Measurements from ENCODE around the gene CHRM3. TPM values are rescaled to one million over a fixed set of nuclear protein-coding genes. Genes with fewer than 3 reads are reported as not detected.
A peak's percentile ranks its signal among the peaks of the same experiment; 100 is the strongest.
"Not testable (repeated sequence)": the region's sequence is repeated elsewhere in the genome, so short reads cannot be mapped to it uniquely, and the experiment has no call there.

CHRM3 gene
- total and polyA plus RNA-seq, 5 experiments from 2014 or later = 0.22 to 2.0 (median 0.63) TPM

- H3K4me1 Mint-ChIP-seq, H3K4me3 Mint-ChIP-seq, H3K9me3 Mint-ChIP-seq, H3K27ac Mint-ChIP-seq, POLR2A ChIA-PET, DNase-seq, ATAC-seq: not testable (repeated sequence)
- H3K27me3 Mint-ChIP-seq = peaks cover 6 to 21% (median 9%) of the 10 kb centered on the region in 5 donors
- peaks cover 0 to 10% (median 0%) of the 10 kb centered on the region in 3 donors for H3K36me3 Mint-ChIP-seq
Observed at GRCh38 chr1:239370869-239371268, 15.5 kb upstream of the CHRM3 start.

DNA sequence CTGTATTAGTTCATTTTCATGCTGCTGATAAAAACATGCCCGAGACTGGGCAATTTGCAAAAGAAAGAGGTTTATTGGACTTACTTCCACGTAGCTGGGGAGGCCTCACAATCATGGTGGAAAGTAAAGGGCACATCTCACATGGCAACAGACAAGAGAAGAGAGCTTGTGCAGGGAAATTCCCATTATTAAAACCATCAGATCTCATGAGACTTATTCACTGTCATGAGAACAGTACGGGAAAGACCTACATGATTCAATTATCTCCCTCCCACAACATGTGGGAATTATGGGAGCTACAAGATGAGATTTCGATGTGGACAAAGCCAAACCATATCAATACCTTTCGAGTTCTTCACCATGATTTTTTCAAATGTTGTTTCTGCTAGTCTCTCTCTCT, 3.7 kb upstream of the CHRM3 start:
- ATAC-seq = no peak
- no peak for DNase-seq
- Mint-ChIP-seq H3K4me3 (no peak overlapping the region), H3K9me3 (no peaks in the 10 kb centered on the region), H3K4me1 (peaks cover 6 to 19% (median 17%) of the 10 kb centered on the region in 4 donors), H3K27me3 (peaks cover 15 to 53% (median 35%) of the 10 kb centered on the region in 5 donors), H3K27ac (no peak overlapping the region), H3K36me3 (no peaks in the 10 kb centered on the region)
- POLR2A ChIA-PET = no interaction called here

DNA sequence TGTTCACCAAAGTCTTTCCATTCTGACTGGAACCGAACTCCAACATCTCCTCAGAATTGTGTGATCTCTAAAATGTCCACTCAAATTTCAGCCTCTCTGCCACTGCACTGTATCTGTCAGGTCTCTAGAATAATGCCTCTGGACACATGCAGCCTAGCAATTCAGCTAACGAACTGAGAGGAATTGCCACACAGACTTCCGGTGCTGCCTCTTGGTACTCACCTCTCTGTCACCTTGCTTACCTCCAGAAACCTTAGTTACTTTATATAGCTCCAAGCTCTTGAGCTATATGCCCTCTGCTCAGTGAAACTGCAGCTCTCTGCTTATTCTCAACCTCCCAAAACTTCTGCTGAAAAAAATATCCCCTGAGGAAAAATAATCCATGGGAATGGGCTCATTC, 2.7 kb upstream of the CHRM3 start:
- peaks cover 6 to 28% (median 25%) of the 10 kb centered on the region in 4 donors for H3K4me1 Mint-ChIP-seq
- H3K9me3 Mint-ChIP-seq = no peaks in the 10 kb centered on the region
- ATAC-seq (no peak), DNase-seq (no peak)
- no peak overlapping the region for H3K27ac Mint-ChIP-seq
- peaks cover 22 to 58% (median 42%) of the 10 kb centered on the region in 5 donors for H3K27me3 Mint-ChIP-seq
- POLR2A ChIA-PET = no interaction called here
- H3K36me3 Mint-ChIP-seq = no peaks in the 10 kb centered on the region
- H3K4me3 Mint-ChIP-seq = no peak overlapping the region

DNA sequence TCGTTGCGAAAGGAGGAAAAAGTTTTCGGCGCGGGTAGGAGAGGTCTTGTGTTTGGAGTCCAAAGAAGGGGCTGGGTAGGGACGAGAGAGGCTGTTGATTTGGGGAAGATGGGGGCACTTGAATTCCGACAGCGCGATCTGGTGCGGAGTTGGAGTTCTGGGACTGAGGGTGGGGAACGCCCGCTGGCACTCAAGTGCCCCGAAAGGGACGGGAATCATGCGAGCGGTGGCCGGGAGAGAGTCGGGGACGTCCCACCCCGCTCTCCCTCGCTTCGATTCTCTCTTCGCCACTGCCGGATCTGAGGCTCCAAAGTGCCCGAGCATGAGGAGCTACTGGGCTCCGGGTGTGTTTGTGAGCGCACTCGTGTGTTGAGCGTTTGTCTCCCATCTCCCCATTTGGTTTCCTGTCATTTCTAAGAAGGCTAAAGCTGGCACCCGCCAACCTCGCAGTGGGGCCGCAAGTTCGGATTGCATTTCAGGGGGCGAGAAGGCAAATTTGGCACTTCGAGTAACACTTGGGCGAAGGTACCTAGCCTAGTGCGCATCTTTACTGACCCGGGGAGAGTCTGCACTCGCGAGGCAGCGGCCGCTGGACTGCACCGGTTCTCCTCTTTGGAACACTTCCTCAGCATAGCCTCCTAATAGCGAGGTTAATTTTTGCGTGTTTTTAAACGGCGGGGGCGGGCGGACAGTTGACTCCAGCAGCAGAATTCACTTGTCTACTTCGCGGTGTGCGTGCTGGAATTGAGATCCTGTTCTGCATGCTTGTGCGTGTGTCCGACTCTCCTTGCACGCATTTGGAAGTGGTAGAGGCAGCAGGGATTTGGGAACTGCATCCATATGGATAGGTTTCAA, 1.2 kb downstream of the CHRM3 start:
- H3K9me3 Mint-ChIP-seq = peaks cover 0 to 4% (median 0%) of the 10 kb centered on the region in 9 donors
- H3K4me1 Mint-ChIP-seq = peaks cover 10 to 32% (median 29%) of the 10 kb centered on the region in 4 donors
- peak overlapping the region; percentile 43 to 90 (median 73) for H3K4me3 Mint-ChIP-seq
- no peak overlapping the region for H3K27ac Mint-ChIP-seq
- peaks cover 0 to 5% (median 0%) of the 10 kb centered on the region in 3 donors for H3K36me3 Mint-ChIP-seq
- ATAC-seq (no peak), DNase-seq (peak in 1 of 10 donors; percentile 11)
- H3K27me3 Mint-ChIP-seq = peaks cover 30 to 79% (median 64%) of the 10 kb centered on the region in 5 donors
- POLR2A ChIA-PET = no interaction called here

DNA sequence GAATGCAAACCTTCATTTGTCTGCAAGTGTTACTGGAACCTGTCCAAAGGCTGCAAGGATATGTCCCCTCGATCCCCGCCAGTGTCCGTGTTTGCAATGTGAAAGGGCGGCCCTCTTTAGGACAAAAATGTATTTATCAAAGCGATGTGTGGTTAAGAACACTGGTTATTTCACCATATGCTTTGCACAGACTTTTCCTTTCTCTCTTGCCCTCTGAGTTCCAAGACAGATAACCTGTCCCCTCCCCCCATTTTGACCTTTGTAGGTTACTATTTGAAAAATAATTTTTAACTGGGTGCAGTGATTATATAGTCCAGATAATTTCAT, 1.8 kb downstream of the CHRM3 start:
- peaks cover 10 to 32% (median 29%) of the 10 kb centered on the region in 4 donors for H3K4me1 Mint-ChIP-seq
- DNase-seq (no peak), ATAC-seq (no peak)
- peak overlapping the region in 9 of 10 donors; percentile 43 to 90 (median 67) for H3K4me3 Mint-ChIP-seq
- peaks cover 0 to 6% (median 0%) of the 10 kb centered on the region in 9 donors for H3K9me3 Mint-ChIP-seq
- POLR2A ChIA-PET = no interaction called here
- H3K27me3 Mint-ChIP-seq = peaks cover 30 to 75% (median 63%) of the 10 kb centered on the region in 5 donors
- H3K27ac Mint-ChIP-seq = no peak overlapping the region
- H3K36me3 Mint-ChIP-seq = peaks cover 0 to 5% (median 0%) of the 10 kb centered on the region in 3 donors

- Mint-ChIP-seq H3K27ac (no peak overlapping the region), H3K36me3 (peaks cover 0 to 5% (median 0%) of the 10 kb centered on the region in 3 donors), H3K9me3 (peaks cover 0 to 6% (median 0%) of the 10 kb centered on the region in 9 donors), H3K4me3 (peak overlapping the region in 5 of 10 donors; percentile 63 to 80 (median 74)), H3K4me1 (peaks cover 10 to 32% (median 29%) of the 10 kb centered on the region in 4 donors), H3K27me3 (peaks cover 30 to 71% (median 59%) of the 10 kb centered on the region in 5 donors)
- POLR2A ChIA-PET = no interaction called here
- no peak for ATAC-seq
- no peak for DNase-seq
Observed at GRCh38 chr1:239388578-239388977, 2.2 kb downstream of the CHRM3 start.

DNA sequence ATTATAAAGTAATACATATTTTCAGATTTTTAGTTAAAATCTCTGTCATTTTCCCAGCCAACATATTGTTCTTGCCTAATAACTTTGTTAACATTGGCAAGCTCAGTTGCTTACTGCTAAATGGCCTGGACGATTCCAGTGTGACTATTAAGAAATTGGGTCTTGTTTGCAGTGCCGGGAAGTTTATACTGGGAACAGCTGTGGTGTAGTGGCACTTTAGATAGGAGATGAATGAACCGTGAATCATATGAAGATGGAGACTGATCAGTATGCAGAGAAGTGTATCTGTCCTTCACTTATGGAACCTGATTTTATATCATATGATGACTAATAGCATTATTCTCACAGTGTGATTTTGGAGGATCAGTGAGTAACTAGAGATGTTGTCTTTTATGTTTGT, 3.3 kb downstream of the CHRM3 start:
- ATAC-seq (no peak), DNase-seq (no peak)
- H3K36me3 Mint-ChIP-seq = peaks cover 0 to 5% (median 0%) of the 10 kb centered on the region in 3 donors
- H3K9me3 Mint-ChIP-seq = peaks cover 0 to 6% (median 0%) of the 10 kb centered on the region in 9 donors
- POLR2A ChIA-PET = no interaction called here
- H3K4me1 Mint-ChIP-seq = peaks cover 10 to 32% (median 29%) of the 10 kb centered on the region in 4 donors
- peaks cover 29 to 71% (median 57%) of the 10 kb centered on the region in 5 donors for H3K27me3 Mint-ChIP-seq
- H3K4me3 Mint-ChIP-seq = no peak overlapping the region
- no peak overlapping the region for H3K27ac Mint-ChIP-seq

DNA sequence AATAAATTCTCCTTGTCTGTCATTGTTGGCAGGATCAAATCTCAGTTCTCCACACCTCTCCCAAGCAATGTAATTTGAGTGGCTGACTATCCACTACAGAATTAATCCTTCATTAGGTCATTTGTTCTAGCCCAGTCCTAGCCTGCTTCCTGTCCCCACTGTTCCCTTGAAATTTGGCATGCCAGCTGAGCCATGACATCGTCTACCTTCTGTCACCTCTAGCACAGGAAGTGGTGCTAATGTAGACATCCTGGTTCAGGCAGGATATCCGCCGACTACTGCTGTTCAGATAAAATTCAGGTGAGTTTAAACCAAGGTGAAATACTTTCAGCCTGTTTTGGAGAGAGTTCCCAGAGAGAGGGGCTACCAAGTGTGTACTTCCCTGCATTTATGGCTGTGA, 5.9 kb downstream of the CHRM3 start:
- Mint-ChIP-seq H3K4me3 (no peak overlapping the region), H3K36me3 (peaks cover 0 to 5% (median 0%) of the 10 kb centered on the region in 3 donors), H3K9me3 (peaks cover 0 to 6% (median 0%) of the 10 kb centered on the region in 9 donors), H3K27ac (no peak overlapping the region), H3K27me3 (peaks cover 28 to 65% (median 44%) of the 10 kb centered on the region in 5 donors), H3K4me1 (peaks cover 4 to 17% (median 15%) of the 10 kb centered on the region in 4 donors)
- no peak for DNase-seq
- POLR2A ChIA-PET = no interaction called here
- no peak for ATAC-seq

- Mint-ChIP-seq H3K27me3 (peaks cover 22 to 47% (median 28%) of the 10 kb centered on the region in 5 donors), H3K27ac (no peak overlapping the region)
Observed at GRCh38 chr1:239394107-239394506, 7.7 kb downstream of the CHRM3 start.

GRCh38 chr1:239413916-239414315, 27.5 kb downstream of the CHRM3 start:
- DNase-seq = no peak
- H3K4me1 Mint-ChIP-seq = no peaks in the 10 kb centered on the region
- H3K27ac Mint-ChIP-seq = peak overlapping the region in 1 of 10 donors; percentile 32
- H3K4me3 Mint-ChIP-seq = no peak overlapping the region
- no peaks in the 10 kb centered on the region for H3K27me3 Mint-ChIP-seq
- H3K9me3 Mint-ChIP-seq = peaks cover 0 to 10% (median 0%) of the 10 kb centered on the region in 9 donors
- H3K36me3 Mint-ChIP-seq = no peaks in the 10 kb centered on the region
- ATAC-seq = no peak
- POLR2A ChIA-PET = no interaction called here

More at GRCh38 chr1:239394107-239394506, 7.7 kb downstream of the CHRM3 start:
- H3K9me3 Mint-ChIP-seq = peaks cover 0 to 6% (median 0%) of the 10 kb centered on the region in 9 donors
- no peak for ATAC-seq
- DNase-seq = no peak
- H3K36me3 Mint-ChIP-seq = peaks cover 0 to 5% (median 0%) of the 10 kb centered on the region in 3 donors
- H3K4me1 Mint-ChIP-seq = peaks cover 2 to 5% (median 4%) of the 10 kb centered on the region in 4 donors
- H3K4me3 Mint-ChIP-seq = no peak overlapping the region
- POLR2A ChIA-PET = no interaction called here

- H3K4me1 Mint-ChIP-seq = no peaks in the 10 kb centered on the region
- H3K27ac Mint-ChIP-seq = no peak overlapping the region
- peaks cover 0 to 5% (median 0%) of the 10 kb centered on the region in 9 donors for H3K9me3 Mint-ChIP-seq
- no peaks in the 10 kb centered on the region for H3K36me3 Mint-ChIP-seq
- DNase-seq (no peak), ATAC-seq (no peak)
- POLR2A ChIA-PET = no interaction called here
- no peak overlapping the region for H3K4me3 Mint-ChIP-seq
- H3K27me3 Mint-ChIP-seq = no peaks in the 10 kb centered on the region
Observed at GRCh38 chr1:239417221-239417620, 30.9 kb downstream of the CHRM3 start.

DNA sequence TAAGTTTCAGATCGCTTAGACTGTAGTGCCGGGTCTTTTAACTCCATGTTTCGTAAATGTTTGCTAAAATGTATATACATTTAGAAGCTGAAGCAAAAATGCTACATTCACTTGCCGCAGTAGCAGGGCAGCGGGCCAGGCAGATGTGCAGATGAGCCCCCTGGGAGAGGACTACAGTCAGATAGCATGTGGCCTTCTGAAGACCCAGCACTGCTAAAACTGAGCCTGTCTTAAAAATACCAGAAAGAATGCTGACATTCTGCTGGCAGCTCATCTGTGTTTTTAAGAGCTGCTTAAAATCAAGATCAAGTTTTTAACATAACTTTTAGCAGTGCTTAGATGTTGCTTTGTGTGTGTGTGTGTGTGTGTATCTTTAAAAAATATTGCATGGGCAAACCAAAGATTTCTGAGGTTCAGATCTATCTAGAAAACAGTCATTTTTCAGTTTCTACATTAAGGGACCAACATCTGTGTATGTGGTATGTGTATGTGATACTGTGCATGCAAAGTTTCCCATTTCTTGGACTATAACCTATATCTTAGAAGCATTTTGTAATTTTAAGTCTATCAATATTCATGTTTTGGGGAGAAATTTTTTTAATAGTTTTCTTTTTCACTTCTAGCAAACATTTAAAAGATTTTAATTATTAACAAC, 31.7 kb downstream of the CHRM3 start:
- Mint-ChIP-seq H3K4me3 (no peak overlapping the region), H3K27ac (no peak overlapping the region), H3K4me1 (no peaks in the 10 kb centered on the region), H3K36me3 (no peaks in the 10 kb centered on the region), H3K27me3 (no peaks in the 10 kb centered on the region), H3K9me3 (peaks cover 0 to 2% (median 0%) of the 10 kb centered on the region in 9 donors)
- DNase-seq (no peak), ATAC-seq (no peak)
- POLR2A ChIA-PET = no interaction called here

DNA sequence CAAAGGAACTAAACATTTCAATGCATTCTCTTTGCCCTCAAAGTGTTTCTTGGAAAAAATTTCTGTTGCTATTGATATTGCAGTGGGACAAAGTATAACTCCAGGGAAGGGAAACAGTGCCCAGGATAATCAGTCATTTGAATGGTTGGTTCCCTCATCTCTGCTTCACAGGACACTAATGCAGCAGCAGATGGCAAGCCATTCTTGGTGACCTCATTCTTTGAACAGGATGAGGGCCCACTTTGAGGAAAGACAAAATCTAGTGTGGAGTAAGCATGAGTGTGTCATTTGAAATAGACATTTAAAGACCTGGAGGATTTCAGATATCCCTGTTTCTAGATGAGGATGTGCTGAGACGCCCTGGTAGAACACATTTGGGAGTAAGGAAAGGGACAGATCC, 32.3 kb downstream of the CHRM3 start:
- Mint-ChIP-seq H3K9me3 (peaks cover 0 to 2% (median 0%) of the 10 kb centered on the region in 9 donors), H3K27ac (no peak overlapping the region), H3K4me1 (no peaks in the 10 kb centered on the region), H3K36me3 (no peaks in the 10 kb centered on the region), H3K4me3 (no peak overlapping the region), H3K27me3 (peaks cover 0 to under 1% (median 0%) of the 10 kb centered on the region in 5 donors)
- no peak for DNase-seq
- ATAC-seq = no peak
- POLR2A ChIA-PET = no interaction called here

Data from naive thymus-derived CD8-positive, alpha-beta T cell (primary cell).